PC-3 (cell line): ENCODE measurements around the gene ITGB1BP2. TPM values are rescaled to one million over a fixed set of nuclear protein-coding genes. Genes with fewer than 3 reads are reported as not detected.
A peak's percentile ranks its signal among the peaks of the same experiment; 100 is the strongest.

Experiments used
- ATAC-seq: fragments of 200-7000 bp; cut with Tn5 transposase; 2 replicates; pipeline ENCODE4 v1.9.1; 2020; ENCODE audit warnings: mild to moderate bottlenecking, moderate library complexity
- BruUV-seq: library from RNA; stranded (reverse); fragments of 400-500 nt; replicated peaks from 2 replicates; lab custom pipeline; 2021; lab: Mats Ljungman, UMichigan
- CTCF ChIA-PET: fragments of 300-600 bp; sonication (Branson Sonifier 250); formaldehyde crosslinking; loops from one replicate; lab custom pipeline; 2022; ENCODE audit warnings: antibody characterized with exemption; lab: Charles Lee
- POLR2A ChIA-PET: fragments of 300-600 bp; sonication (Branson Sonifier 250); formaldehyde crosslinking; loops from one replicate; lab custom pipeline; 2022; ENCODE audit warnings: antibody characterized with exemption; ENCODE audit not compliant: unreplicated experiment; lab: Charles Lee
- DNase-seq: peaks from one replicate; pipeline ENCODE4 v3.0.0-alpha.2; 2015
- H2AFZ ChIP-seq: fragments of 300-600 bp; sonication (generic); 2 replicates; pipeline ENCODE4 v1.6.0; 2016; ENCODE audit warnings: antibody characterized with exemption, low read length
- H3F3A ChIP-seq: fragments of 300-600 bp; sonication (generic); one replicate; pipeline ENCODE4 v1.6.0; 2017; ENCODE audit warnings: antibody characterized with exemption, low read length, control low read depth, mild to moderate bottlenecking; ENCODE audit not compliant: unreplicated experiment
- H3K27ac ChIP-seq: fragments of 300-600 bp; sonication (generic); 2 replicates; pipeline ENCODE4 v1.5.1; 2016; ENCODE audit warnings: mild to moderate bottlenecking, low read length
- H3K27me3 ChIP-seq: fragments of 300-600 bp; sonication (generic); 2 replicates; pipeline ENCODE4 v1.6.1; 2016; ENCODE audit warnings: low read length, mixed read lengths
- H3K36me3 ChIP-seq: fragments of 300-600 bp; sonication (generic); 2 replicates; pipeline ENCODE4 v1.6.1; 2016; ENCODE audit warnings: low read depth, mixed run types, low read length, mixed read lengths
- H3K4me1 ChIP-seq: fragments of 300-600 bp; sonication (generic); 2 replicates; pipeline ENCODE4 v1.5.1; 2016; ENCODE audit warnings: low read length; ENCODE audit not compliant: insufficient read depth
- H3K4me2 ChIP-seq: fragments of 300-600 bp; sonication (generic); 2 replicates; pipeline ENCODE4 v1.6.0; 2016; ENCODE audit warnings: low read length
- H3K4me3 ChIP-seq: fragments of 300-600 bp; sonication (generic); 2 replicates; pipeline ENCODE4 v1.5.1; 2016; ENCODE audit warnings: mild to moderate bottlenecking, low read length, mixed read lengths
- H3K79me2 ChIP-seq: fragments of 300-600 bp; sonication (generic); 2 replicates; pipeline ENCODE4 v1.6.1; 2017; ENCODE audit warnings: low read length, mixed read lengths
- H3K9ac ChIP-seq: fragments of 300-600 bp; sonication (generic); 2 replicates; pipeline ENCODE4 v1.6.0; 2016; ENCODE audit warnings: mild to moderate bottlenecking, low read length
- H3K9me2 ChIP-seq: fragments of 300-600 bp; sonication (generic); replicated peaks from 2 replicates; pipeline ENCODE4 v1.6.1; 2016; ENCODE audit warnings: mixed run types, low read length, mixed read lengths
- H3K9me3 ChIP-seq: fragments of 300-600 bp; sonication (generic); 2 replicates; pipeline ENCODE4 v1.6.1; 2016; ENCODE audit warnings: low read length, mixed read lengths
- H4K20me1 ChIP-seq: fragments of 300-600 bp; sonication (generic); 2 replicates; pipeline ENCODE4 v1.6.1; 2016; ENCODE audit warnings: low read length, mixed read lengths
- EZH2 ChIP-seq: fragments of 300-600 bp; sonication (generic); IDR thresholded peaks from one replicate; pipeline ENCODE4 v1.6.1; 2017; ENCODE audit warnings: antibody characterized with exemption, mild to moderate bottlenecking, low read length; ENCODE audit not compliant: unreplicated experiment
- EZH2phosphoT487 ChIP-seq: fragments of 300-600 bp; sonication (generic); IDR thresholded peaks from 2 replicates; pipeline ENCODE4 v1.6.1; 2018; ENCODE audit warnings: mild to moderate bottlenecking, antibody characterized with exemption, low read length, borderline replicate concordance
- intact Hi-C: fragments of 100-400 bp; cut with micrococcal nuclease; formaldehyde crosslinking; loops from 2 replicates; pipeline ENCODE4 v1.9.0; 2023
- total RNA-seq: library from RNA; depleted of rRNA; stranded (reverse); fragments of >200 nt; gene quantifications from 2 replicates; pipeline ENCODE4 v1.2.3, GENCODE V29; 2014
- TF ChIP-seq, protein P1 (sequence below): fragments of 300-600 bp; sonication (generic); conservative IDR thresholded peaks from 2 replicates; pipeline ENCODE4 v1.5.1; 2017; ENCODE audit warnings: antibody characterized with exemption, low read depth, mild to moderate bottlenecking, low read length

ITGB1BP2 gene
- total RNA-seq, 1 experiment from 2014 or later = 1.7 TPM

DNA sequence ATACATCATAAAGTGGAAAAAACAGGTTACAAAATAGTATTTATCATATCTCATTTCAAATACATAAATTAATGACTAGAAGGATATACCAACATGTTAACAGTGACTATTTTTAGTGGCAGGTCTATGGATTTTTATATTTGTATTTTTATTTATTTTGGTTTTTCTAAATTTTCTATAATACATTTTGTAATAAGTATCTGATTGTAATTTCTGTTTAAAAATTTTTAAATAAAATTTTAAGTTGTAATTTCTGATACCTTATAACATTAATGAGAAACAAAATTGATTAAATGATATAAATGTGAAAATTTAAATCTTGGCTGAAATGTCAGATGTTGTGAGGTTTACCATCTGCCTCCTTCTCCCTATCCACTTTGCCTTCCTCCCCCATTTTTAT, 15.6 kb upstream of the ITGB1BP2 start:
- ChIA-PET POLR2A (no interaction called here), CTCF (no interaction called here)
- H3K9me3 ChIP-seq = no peaks in the 10 kb centered on the region
- ATAC-seq (no peak), DNase-seq (no peak)
- intact Hi-C loops = loop anchor here (2.0 to 10.0 kb wide), 2 partner anchors 81 to 101 kb away; partner anchors contain the start of gene TAF1
- no peaks in the 10 kb centered on the region for H3K27me3 ChIP-seq
- H3K4me1 ChIP-seq = peaks cover 7% of the 10 kb centered on the region
- peaks cover 29% of the 10 kb centered on the region for H3K36me3 ChIP-seq
- no peak overlapping the region for H2AFZ ChIP-seq
- H3K79me2 ChIP-seq = peaks cover 73% of the 10 kb centered on the region
- H3K9ac ChIP-seq = peak overlapping the region; percentile 98; the same call in 1 of the 2 replicates
- H3K4me2 ChIP-seq = peak overlapping the region; percentile 99
- TF ChIP-seq EZH2 = no peak
- TF ChIP-seq, protein P1, sequence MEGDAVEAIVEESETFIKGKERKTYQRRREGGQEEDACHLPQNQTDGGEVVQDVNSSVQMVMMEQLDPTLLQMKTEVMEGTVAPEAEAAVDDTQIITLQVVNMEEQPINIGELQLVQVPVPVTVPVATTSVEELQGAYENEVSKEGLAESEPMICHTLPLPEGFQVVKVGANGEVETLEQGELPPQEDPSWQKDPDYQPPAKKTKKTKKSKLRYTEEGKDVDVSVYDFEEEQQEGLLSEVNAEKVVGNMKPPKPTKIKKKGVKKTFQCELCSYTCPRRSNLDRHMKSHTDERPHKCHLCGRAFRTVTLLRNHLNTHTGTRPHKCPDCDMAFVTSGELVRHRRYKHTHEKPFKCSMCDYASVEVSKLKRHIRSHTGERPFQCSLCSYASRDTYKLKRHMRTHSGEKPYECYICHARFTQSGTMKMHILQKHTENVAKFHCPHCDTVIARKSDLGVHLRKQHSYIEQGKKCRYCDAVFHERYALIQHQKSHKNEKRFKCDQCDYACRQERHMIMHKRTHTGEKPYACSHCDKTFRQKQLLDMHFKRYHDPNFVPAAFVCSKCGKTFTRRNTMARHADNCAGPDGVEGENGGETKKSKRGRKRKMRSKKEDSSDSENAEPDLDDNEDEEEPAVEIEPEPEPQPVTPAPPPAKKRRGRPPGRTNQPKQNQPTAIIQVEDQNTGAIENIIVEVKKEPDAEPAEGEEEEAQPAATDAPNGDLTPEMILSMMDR = no peak
- no peak for TF ChIP-seq EZH2phosphoT487
- no peaks in the 10 kb centered on the region for H3F3A ChIP-seq
- H3K9me2 ChIP-seq = 0 out of 2 replicates have a peak, but pooled peaks cover 2% of the 10 kb centered on the region
- H4K20me1 ChIP-seq = peaks cover 37% of the 10 kb centered on the region
- H3K4me3 ChIP-seq = peak overlapping the region; percentile 94
- no TSS peak for BruUV-seq
- no peak overlapping the region for H3K27ac ChIP-seq

DNA sequence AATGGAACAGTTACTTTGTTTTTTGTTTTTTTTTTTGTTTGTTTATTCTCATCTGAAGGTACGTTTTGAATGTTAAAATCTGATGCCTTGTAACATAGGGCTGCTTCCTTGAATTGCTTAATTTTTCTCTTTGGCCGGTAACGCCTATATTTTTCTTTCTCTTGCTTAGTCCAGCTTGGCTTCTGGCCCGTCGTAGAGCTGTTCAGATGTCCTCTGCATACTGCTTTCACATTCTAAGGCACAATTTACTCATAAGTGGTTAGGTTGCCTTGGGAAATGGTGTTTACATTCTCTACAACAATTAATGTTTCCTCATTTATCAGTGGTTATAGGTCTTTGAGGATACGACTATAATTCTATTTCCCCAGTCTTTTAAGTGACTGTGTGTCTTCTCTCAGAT, 10.2 kb upstream of the ITGB1BP2 start:
- Histone ChIP-seq H3K27ac (no peak overlapping the region), H3K4me1 (peaks cover 15% of the 10 kb centered on the region), H3K27me3 (no peaks in the 10 kb centered on the region), H3K9ac (no peak overlapping the region), H3K4me2 (no peak overlapping the region), H4K20me1 (peaks cover 20% of the 10 kb centered on the region), H2AFZ (no peak overlapping the region), H3K79me2 (peaks cover 56% of the 10 kb centered on the region), H3F3A (no peaks in the 10 kb centered on the region), H3K36me3 (peaks cover 47% of the 10 kb centered on the region; the same call in 1 of the 2 replicates), H3K9me3 (no peaks in the 10 kb centered on the region), H3K4me3 (no peak overlapping the region), H3K9me2 (no peaks in the 10 kb centered on the region)
- DNase-seq = no peak
- BruUV-seq = no TSS peak
- TF ChIP-seq EZH2 (no peak), EZH2phosphoT487 (no peak)
- TF ChIP-seq, protein P1 = no peak
- ChIA-PET CTCF (no interaction called here), POLR2A (no interaction called here)
- no peak for ATAC-seq
- intact Hi-C loops = no loop called here

DNA sequence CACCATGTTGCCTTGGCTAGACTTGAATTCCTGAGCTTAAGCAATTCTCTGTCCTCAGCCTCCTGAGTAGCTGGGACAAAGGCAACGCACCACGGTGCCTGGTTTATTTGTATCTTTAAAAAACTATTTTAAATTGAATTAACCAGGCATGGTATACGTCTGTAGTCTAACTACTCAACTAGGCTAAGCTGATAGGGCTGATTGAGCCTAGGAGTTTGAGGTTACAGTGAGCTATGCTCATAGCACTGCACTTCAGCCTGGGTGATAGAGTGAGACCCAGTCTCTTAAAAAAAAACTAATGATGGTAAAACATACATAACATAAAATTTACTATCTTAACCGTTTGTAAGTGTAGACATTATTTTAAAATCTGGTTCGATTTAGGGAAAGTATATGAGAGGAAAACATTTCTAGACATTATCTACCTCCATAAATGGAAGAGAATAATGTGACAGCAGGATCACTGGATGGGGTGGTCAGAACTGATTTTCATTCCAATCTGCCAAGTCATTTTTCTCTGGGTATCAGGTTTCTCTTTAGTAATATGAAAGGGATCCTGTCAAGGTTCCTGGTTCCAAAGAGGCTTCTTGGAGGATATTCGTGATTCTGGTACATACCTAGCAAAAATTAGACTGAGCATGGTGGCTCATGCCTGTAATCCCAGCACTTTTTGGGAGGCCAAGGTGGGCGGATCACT, 8.7 kb upstream of the ITGB1BP2 start:
- no peak overlapping the region for H2AFZ ChIP-seq
- no TSS peak for BruUV-seq
- ATAC-seq (peak; percentile 54; the same call in 1 of the 2 replicates), DNase-seq (peak; percentile 64)
- POLR2A ChIA-PET = interaction anchor here (0.6 to 0.9 kb wide), 2 partner anchors 10 to 73 kb away, joined by 3 to 8 read pairs; partner anchors contain the start of genes NONO and TAF1
- TF ChIP-seq EZH2phosphoT487 = no peak
- TF ChIP-seq EZH2 = no peak
- TF ChIP-seq, protein P1 = no peak
- peaks cover 15% of the 10 kb centered on the region for H3K4me1 ChIP-seq
- no peaks in the 10 kb centered on the region for H3F3A ChIP-seq
- peaks cover 42% of the 10 kb centered on the region for H3K79me2 ChIP-seq
- no peak overlapping the region for H3K9ac ChIP-seq
- H3K36me3 ChIP-seq = peaks cover 59% of the 10 kb centered on the region
- no peaks in the 10 kb centered on the region for H3K9me2 ChIP-seq
- no peak overlapping the region for H3K27ac ChIP-seq
- H3K4me2 ChIP-seq = no peak overlapping the region
- intact Hi-C loops = no loop called here
- H3K9me3 ChIP-seq = no peaks in the 10 kb centered on the region
- no peak overlapping the region for H3K4me3 ChIP-seq
- CTCF ChIA-PET = interaction anchor here (0.6 kb wide), 1 partner anchor 729 kb away, joined by 3 read pairs; no protein-coding TSS in a partner anchor
- no peaks in the 10 kb centered on the region for H3K27me3 ChIP-seq
- peaks cover 16% of the 10 kb centered on the region; the same call in 1 of the 2 replicates for H4K20me1 ChIP-seq
